Stimulated activated CD8-positive, alpha-beta memory T cell treated with anti-CD3 and anti-CD28 coated beads, Interleukin-15, amount 100 ng/mL, for 4 hours (primary cell): ENCODE measurements around the gene AP3B1.

Experiments used
- DNase-seq, 2 donors: peaks; one replicate each; pipeline ENCODE4 v3.0.0-alpha.2; 2020; ENCODE audit warnings: low read depth in 2 of 2

The AP3B1 gene

GRCh38 chr5:78162253-78162862, 132.1 kb downstream of the AP3B1 start:
- DNase-seq: no peak

- no peak for DNase-seq
Observed at GRCh38 chr5:78157001-78157400, 137.5 kb downstream of the AP3B1 start.

DNA sequence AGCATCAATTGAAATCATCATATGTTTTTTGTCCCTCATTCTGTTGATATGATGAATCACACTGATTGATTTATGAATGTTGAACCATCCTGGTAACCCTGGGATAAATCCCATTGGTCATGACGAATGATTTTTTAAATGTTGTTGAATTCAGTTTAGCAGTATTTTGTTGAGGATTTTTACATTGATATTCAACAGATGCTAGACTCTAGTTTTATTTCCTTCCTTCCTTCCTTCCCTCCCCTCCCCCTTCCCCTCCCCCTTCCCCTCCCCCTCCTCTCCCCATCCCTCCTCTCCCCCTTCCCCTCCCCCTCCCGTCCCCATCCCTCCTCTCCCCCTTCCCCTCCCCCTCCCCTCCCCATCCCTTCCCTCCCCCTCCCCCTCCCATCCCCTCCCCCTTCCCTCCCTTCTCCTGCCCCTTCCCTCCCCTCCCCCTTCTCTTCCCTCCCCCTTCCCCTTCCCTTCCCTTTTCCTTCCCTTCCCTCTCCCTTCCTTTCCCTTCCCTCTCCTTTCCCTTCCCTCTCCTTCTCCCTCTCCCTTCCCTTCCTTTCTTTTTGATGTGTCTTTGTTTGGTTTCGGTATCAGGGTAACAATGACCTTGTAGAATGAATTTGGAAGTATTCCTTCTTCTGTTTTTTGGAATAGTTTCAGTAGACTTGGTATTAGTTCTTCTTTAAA, 142.8 kb downstream of the AP3B1 start:
- DNase-seq: no peak

DNA sequence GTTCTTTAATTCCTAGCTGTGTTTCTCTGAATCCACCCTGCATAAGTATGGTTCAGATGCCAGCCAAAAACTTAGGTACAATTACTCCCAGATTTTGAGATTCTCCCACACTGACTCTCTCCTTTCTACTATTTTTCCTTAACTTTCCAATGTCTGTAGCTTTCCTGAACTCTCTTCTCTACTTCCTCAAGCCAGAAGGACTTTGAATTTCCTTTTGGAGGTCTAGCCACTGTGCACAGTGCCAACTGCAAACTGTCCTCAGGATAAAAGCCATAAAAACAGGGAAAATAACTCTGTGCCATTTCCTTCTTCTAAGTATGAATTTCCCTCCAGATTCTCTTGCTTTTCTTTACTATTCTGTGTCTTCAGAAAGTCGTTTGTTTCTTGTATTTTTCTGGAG, 157.2 kb downstream of the AP3B1 start:
- no peak for DNase-seq

GRCh38 chr5:78133423-78133822, 161.1 kb downstream of the AP3B1 start:
- no peak for DNase-seq

- no peak for DNase-seq
Observed at GRCh38 chr5:78132507-78132906, 162.0 kb downstream of the AP3B1 start.

DNA sequence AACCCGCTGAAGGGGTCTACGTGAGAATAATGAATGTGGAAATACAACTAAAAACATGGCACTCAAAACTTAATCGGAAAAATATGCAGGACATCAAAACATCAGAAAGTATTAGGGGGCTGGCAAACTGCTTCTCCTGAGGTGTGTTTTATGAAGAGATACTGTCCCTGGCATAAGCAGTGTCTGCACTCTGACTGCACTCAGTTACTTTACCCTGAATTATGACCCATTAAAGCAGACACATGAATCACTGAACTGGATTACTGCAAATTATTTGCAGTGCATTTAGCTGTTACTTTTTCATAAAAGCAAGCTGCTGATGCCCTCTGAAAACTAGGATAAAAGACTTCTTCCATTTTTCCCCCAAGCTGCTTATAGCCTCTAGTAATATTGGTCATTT, 164.9 kb downstream of the AP3B1 start:
- no peak for DNase-seq

DNA sequence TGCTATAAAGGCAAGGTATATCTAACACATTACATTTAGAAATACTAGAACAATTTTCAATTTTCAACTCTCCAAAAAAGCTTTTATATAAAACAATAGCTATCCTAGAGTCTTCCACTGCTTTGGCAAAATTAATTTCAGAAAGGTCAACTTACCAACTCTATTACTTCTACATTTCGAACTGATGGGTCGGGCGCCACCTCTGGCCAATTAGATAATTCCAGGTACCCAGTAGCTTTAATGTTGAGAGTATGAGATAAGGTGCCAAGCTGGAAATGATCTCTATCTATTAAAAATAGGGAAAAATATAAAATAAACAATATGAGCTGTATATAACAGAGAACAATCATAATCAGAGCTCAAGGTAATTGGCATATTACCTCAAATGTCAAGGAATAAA, 166.6 kb downstream of the AP3B1 start:
- no peak for DNase-seq

- DNase-seq: no peak
Observed at GRCh38 chr5:78126536-78126935, 168.0 kb downstream of the AP3B1 start.

GRCh38 chr5:78116167-78116566, 178.3 kb downstream of the AP3B1 start:
- no peak for DNase-seq

- DNase-seq: no peak
Observed at GRCh38 chr5:78113689-78114264, 180.7 kb downstream of the AP3B1 start.

DNA sequence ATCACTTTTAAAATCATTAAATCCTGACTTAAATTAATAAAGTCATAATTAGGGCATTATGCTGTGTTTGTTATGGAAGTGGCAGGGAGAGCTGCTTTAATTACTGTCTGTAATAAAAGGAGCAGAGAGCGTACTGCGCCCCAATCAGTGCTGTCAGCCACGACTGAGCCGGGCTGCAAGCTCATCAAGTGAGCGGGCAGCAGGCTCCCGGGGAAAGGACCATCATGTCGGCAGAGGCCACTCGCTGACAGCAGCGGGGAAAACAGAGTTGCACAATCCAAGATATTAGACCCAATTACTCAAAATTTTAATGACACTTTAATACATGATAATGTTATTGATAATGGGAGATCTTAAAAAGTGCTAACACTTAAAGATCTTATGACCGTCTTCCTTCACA, 181.6 kb downstream of the AP3B1 start:
- DNase-seq: no peak

- no peak for DNase-seq
Observed at GRCh38 chr5:78109891-78110324, 184.6 kb downstream of the AP3B1 start.

GRCh38 chr5:78108564-78108963, 185.9 kb downstream of the AP3B1 start:
- DNase-seq: no peak

GRCh38 chr5:78103232-78103918, 191.1 kb downstream of the AP3B1 start:
- DNase-seq: no peak

- no peak for DNase-seq
Observed at GRCh38 chr5:78102500-78102899, 192.0 kb downstream of the AP3B1 start.

- no peak for DNase-seq
Observed at GRCh38 chr5:78095125-78095524, 199.4 kb downstream of the AP3B1 start.

DNA sequence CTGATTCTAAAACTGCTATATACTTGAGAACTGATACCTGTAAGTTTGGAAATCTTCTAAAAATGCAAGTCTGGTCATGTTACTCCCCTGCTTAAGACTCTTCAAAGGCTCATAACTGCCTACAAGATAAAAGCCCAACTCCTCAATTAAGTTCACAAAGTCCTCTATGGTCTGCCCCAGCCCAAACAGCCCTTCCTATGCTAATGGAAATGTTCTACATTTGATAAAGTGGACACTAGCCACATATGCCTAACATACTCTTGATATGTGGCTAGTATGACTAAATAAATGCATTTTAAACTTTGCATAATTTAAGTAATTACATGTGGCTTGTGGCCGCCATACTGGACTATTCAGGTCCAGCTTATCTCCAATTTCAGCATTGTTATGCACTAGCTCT, 204.5 kb downstream of the AP3B1 start:
- no peak for DNase-seq

- DNase-seq: no peak
Observed at GRCh38 chr5:78078858-78079257, 215.6 kb downstream of the AP3B1 start.

GRCh38 chr5:78077369-78078068, 217.0 kb downstream of the AP3B1 start:
- no peak for DNase-seq

- DNase-seq: no peak
Observed at GRCh38 chr5:78076351-78076750, 218.1 kb downstream of the AP3B1 start.

DNA sequence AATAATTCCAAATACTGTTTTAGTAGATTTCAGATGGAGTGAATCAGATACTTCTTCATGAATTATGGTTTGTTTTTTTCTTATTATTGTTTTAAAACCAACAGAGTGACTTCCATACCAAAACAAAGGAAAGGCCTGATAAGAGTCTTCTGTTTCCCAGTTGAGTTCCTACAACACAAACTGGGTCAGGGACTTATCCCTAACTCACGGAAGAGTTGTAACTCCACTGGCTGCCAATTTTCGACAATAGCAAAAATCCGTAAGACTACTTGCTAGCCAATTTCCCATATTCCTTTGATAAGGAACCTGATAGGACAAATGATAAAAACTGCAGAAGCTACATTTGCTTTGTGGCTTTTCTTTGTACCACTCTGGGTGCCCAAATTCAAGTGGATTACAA, 219.2 kb downstream of the AP3B1 start:
- DNase-seq: no peak
